Panc1 (cell line): ENCODE data around the gene VSTM2A.
"Not testable (repeated sequence)": the region's sequence is repeated elsewhere in the genome, so short reads cannot be mapped to it uniquely, and the experiment has no call there.

Source experiments
- SIN3A ChIP-seq: IDR thresholded peaks from 2 replicates; pipeline ENCODE4 v1.6.1; 2012; ENCODE audit warnings: low read depth, mild to moderate bottlenecking, low read length, moderate library complexity, borderline replicate concordance; ENCODE audit not compliant: insufficient read depth
- TCF7L2 ChIP-seq: IDR thresholded peaks from 2 replicates; pipeline ENCODE4 v1.6.1; 2011; ENCODE audit warnings: mild to moderate bottlenecking, low read depth, low read length, inconsistent platforms
- TF ChIP-seq, protein P1 (sequence below): fragments of 450-650 bp; IDR thresholded peaks from 2 replicates; pipeline ENCODE4 v1.5.1; 2017; ENCODE audit warnings: mild to moderate bottlenecking
- TF ChIP-seq, protein P2 (sequence below), 2 experiments: IDR thresholded peaks; 2 replicates each; pipeline ENCODE4 v1.6.1; 2011 to 2012; ENCODE audit warnings: low read depth in 2 of 2, control low read depth in 1 of 2, low read length in 1 of 2, mild to moderate bottlenecking in 1 of 2, moderate library complexity in 1 of 2; ENCODE audit not compliant: insufficient read depth in 1 of 2

DNA sequence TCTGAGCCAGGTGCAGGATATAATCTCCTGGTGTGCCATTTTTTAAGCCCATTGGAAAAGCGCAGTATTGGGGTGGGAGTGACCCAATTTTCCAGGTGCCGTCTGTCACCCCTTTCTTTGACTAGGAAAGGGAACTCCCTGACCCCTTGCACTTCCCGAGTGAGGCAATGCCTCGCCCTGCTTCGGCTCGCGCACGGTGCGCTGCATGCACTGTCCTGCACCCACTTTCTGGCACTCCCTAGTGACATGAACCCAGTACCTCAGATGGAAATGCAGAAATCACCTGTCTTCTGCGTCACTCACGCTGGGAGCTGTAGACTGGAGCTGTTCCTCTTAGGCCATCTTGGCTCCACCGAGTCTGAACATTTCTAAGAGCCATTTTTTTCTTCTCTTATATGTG lies 37.6 kb upstream of the VSTM2A start:
- TF ChIP-seq, protein P1, sequence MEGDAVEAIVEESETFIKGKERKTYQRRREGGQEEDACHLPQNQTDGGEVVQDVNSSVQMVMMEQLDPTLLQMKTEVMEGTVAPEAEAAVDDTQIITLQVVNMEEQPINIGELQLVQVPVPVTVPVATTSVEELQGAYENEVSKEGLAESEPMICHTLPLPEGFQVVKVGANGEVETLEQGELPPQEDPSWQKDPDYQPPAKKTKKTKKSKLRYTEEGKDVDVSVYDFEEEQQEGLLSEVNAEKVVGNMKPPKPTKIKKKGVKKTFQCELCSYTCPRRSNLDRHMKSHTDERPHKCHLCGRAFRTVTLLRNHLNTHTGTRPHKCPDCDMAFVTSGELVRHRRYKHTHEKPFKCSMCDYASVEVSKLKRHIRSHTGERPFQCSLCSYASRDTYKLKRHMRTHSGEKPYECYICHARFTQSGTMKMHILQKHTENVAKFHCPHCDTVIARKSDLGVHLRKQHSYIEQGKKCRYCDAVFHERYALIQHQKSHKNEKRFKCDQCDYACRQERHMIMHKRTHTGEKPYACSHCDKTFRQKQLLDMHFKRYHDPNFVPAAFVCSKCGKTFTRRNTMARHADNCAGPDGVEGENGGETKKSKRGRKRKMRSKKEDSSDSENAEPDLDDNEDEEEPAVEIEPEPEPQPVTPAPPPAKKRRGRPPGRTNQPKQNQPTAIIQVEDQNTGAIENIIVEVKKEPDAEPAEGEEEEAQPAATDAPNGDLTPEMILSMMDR: not testable (repeated sequence)
- not testable (repeated sequence) for TF ChIP-seq SIN3A, TCF7L2
- TF ChIP-seq, protein P2, sequence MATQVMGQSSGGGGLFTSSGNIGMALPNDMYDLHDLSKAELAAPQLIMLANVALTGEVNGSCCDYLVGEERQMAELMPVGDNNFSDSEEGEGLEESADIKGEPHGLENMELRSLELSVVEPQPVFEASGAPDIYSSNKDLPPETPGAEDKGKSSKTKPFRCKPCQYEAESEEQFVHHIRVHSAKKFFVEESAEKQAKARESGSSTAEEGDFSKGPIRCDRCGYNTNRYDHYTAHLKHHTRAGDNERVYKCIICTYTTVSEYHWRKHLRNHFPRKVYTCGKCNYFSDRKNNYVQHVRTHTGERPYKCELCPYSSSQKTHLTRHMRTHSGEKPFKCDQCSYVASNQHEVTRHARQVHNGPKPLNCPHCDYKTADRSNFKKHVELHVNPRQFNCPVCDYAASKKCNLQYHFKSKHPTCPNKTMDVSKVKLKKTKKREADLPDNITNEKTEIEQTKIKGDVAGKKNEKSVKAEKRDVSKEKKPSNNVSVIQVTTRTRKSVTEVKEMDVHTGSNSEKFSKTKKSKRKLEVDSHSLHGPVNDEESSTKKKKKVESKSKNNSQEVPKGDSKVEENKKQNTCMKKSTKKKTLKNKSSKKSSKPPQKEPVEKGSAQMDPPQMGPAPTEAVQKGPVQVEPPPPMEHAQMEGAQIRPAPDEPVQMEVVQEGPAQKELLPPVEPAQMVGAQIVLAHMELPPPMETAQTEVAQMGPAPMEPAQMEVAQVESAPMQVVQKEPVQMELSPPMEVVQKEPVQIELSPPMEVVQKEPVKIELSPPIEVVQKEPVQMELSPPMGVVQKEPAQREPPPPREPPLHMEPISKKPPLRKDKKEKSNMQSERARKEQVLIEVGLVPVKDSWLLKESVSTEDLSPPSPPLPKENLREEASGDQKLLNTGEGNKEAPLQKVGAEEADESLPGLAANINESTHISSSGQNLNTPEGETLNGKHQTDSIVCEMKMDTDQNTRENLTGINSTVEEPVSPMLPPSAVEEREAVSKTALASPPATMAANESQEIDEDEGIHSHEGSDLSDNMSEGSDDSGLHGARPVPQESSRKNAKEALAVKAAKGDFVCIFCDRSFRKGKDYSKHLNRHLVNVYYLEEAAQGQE (IDR thresholded peaks at IDR 0.05; ENCODE audit: insufficient read depth in 1 of 2, low read depth in 2 of 2, low read length in 1 of 2): not testable (repeated sequence)
